T follicular helper cell (primary cell): ENCODE results near the gene MTG1.
"Not testable (repeated sequence)": the region's sequence is repeated elsewhere in the genome, so short reads cannot be mapped to it uniquely, and the experiment has no call there.

ENCODE experiments used
- DNase-seq: peaks from one replicate; pipeline ENCODE4 v3.0.0-alpha.2; 2020; ENCODE audit warnings: low read depth

MTG1 gene

GRCh38 chr10:133424102-133424501 is 30.1 kb downstream of the MTG1 start:
- DNase-seq, result not testable (repeated sequence)

- not testable (repeated sequence) for DNase-seq
Observed at GRCh38 chr10:133424601-133425000, 30.6 kb downstream of the MTG1 start, which contains the start of gene SPRN. SPRN (minus strand) TSS chr10:133424625; CDS start chr10:133423681, 944 bp downstream.

DNA sequence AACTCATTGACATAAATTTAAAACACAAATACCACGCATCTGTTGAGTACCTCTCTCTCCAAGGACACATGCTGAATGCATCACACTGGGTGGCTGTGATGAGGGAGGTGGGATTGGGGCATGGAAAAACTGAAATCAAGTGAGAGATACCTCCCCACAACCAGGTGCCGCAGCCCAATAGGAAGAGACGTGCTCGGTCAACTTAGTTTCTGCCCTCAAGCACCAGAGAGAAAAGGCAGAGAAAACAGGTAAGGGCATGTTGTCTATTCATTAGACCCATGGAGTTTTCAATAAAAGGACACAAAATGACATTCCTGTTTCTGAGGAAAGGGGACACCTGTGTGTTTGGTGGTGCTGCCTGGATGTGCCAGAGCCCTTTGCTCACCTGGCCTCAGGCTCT is 35.6 kb downstream of the MTG1 start:
- not testable (repeated sequence) for DNase-seq

- DNase-seq, result not testable (repeated sequence)
Observed at GRCh38 chr10:133431888-133432613, 38.1 kb downstream of the MTG1 start.

GRCh38 chr10:133432789-133433188 is 38.8 kb downstream of the MTG1 start:
- not testable (repeated sequence) for DNase-seq

DNA sequence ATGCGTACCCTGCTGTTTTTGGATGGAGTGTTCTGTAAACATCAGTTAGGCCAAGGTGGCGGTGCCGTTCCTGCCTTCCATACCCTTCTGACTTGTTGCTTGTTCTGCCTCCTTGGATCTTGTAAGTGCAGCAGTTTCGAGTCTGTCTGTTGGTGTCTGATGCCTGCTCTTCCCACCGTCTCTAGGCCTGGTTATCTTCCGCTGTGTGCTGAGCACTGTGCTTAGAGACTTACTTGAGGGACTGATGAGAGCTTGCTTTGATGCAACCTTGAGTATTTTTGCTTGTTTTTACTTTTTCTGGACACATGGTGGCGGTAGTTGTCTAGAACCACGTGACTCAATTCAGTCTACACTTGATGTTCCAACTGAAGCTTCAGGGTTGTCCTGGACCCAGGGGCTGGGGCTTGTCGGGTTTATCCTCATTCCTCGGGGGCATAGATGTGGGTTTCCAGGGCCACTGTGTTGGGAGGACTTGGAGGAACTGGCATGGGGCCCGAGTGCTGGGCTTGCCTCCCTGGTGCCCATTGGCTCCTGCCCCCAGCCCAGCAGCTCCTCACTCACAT is 44.8 kb downstream of the MTG1 start:
- DNase-seq, result no peak

- no peak for DNase-seq
Observed at GRCh38 chr10:133439517-133440461, 45.8 kb downstream of the MTG1 start.

DNA sequence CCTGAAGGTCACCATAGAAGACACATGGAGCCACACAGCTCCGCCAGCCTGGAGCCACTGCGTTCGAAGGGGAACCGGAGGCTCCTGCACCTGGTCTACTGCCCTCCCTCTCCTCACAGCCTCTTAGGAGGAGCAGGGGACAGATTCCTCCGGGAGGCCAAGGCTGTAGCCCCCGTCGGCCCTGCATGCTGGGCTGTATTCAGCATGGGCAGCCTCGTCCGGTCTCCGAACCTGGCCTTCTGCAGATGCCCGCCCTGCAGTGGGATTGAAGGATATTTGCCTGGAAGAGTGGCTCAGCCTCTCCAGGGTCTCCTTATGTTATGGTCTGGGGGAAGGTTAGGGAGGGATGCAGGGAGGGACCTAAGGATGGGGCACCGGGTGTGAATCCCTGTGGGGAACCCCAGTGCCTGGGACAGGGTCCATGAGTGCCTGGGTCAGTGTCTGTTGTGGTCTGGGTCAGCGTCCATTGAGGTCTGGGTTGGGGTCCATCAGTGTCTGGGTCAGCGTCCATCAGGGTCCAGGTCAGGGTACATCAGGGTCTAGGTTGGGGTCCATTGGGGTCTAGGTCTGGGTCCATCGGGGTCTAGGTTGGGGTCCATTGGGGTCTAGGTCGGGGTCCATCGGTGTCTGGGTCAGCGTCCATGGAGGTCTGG is 46.8 kb downstream of the MTG1 start:
- no peak for DNase-seq

GRCh38 chr10:133441356-133441755 is 47.4 kb downstream of the MTG1 start:
- DNase-seq, result not testable (repeated sequence)

- DNase-seq, result no peak
Observed at GRCh38 chr10:133441780-133442179, 47.8 kb downstream of the MTG1 start.

- DNase-seq, result no peak
Observed at GRCh38 chr10:133442191-133442966, 48.4 kb downstream of the MTG1 start.

GRCh38 chr10:133442967-133443924 is 49.3 kb downstream of the MTG1 start:
- no peak for DNase-seq

DNA sequence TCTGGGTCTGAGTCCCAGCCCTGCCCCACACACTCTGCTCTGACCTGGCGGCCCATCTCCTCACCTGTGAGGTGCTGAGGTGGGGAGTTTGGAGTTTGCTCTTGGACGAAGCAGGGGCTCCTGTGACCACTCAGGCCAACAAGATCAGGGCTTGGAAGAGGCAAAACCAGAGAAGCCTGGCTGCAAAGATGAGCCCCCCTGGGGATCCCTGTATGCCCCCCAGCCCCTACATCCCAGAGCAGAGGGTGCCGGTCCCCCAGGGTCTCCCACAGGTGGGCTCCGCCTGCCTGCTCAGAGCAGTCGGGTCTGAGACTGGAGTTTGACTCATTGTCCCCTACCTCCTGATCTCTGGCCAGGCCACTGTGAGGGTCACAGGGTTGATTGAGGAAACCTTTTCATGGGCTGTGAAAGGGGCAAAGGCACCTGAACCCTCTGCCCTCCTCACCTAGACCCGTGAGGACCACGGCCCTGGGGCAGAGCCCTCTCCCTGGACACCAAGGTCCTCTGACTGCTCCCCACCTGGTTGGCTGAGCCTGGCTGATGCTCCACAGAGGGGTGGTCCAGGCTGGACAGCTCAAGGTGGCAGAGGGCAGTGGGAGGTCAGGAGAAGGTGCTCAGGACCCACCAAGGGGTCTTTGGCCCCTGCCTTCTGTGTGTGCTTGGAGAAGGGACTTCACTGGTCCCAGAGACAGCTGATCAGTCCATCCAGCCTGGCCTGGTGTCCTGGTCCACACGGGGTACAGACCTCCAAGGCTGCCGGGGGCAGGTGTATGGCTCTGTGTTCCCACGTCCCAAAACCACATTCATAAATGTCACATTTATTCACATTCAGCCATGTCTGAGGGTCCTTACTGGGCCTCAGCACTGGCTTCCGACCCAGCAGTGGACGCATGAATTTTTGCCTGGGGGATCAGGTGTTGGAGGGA is 50.6 kb downstream of the MTG1 start:
- no peak for DNase-seq

DNA sequence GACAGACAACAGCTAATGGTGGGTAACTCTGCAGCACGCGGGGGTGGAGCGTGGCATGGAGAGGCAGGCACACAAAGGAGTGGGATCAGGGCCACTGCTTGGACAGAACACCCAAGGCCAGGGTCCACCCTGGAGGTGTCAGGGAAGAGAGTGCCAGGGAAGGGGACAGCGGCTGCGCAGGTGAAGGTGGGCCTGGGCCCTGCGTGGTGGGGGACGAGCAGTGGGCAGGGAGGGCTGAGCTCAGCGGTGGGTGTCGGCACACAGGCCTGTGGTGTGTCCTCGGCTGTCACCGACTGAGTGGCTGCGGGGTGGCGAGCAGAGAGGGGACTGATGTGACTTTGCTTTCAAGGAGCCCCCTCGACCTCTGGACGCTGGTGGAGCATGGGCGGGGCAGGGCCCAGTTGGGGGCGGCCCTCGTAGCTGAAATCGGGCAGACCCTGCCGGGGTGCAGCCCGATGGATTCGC is 51.3 kb downstream of the MTG1 start:
- no peak for DNase-seq

- no peak for DNase-seq
Observed at GRCh38 chr10:133445751-133446708, 52.1 kb downstream of the MTG1 start.

DNA sequence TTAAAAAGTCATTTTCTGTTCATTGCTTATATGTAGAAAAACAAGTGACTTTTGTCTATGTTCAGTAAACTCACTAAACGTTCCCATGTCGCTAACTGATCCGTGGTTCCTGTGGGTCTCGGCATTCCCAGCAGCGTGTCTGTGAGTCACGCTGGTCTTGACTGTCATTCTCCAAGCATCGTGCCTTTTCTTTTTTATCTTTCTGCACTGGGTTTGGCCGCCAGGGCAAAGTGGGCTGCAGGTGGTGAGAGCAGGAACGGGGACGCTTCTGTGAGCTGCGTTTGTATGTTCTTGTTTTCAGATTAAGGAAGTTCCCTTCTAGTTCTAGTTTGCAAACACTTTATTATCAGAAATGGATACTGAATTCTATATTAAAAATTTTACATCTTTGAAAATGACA is 53.0 kb downstream of the MTG1 start:
- DNase-seq, result no peak

- no peak for DNase-seq
Observed at GRCh38 chr10:133448120-133448519, 54.2 kb downstream of the MTG1 start.

DNA sequence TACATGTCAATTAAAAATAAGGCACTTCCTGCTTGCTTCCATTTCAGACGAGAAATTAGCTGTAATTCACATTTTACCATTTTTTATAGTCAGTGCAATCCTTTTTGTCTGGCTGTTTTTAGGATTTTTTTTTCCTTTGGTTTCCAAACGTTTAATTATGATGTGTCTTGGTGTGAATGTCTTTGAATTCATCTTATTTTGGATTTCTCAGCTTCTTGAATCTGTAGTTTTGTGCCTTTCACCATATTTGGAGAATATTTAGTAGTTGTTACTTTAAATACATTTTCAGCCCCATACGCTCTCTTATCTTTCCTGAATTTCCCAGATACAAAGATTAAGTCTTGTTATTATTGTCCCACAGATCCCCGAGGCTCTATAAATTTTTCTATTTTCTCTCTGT is 57.4 kb downstream of the MTG1 start:
- no peak for DNase-seq
